GM12891 (cell line): ENCODE results near the gene MRFAP1.

Experiments used
- POLR2A ChIP-seq: IDR thresholded peaks from 2 replicates; pipeline ENCODE4 v1.6.1; 2011; ENCODE audit warnings: low read depth, low read length, control low read depth
- POLR2AphosphoS5 ChIP-seq: IDR thresholded peaks from 2 replicates; pipeline ENCODE4 v1.6.1; 2011; ENCODE audit warnings: low read depth, low read length, control low read depth
- SPI1 ChIP-seq: IDR thresholded peaks from 2 replicates; pipeline ENCODE4 v1.6.1; 2011; ENCODE audit warnings: low read depth, low read length, control low read depth
- TAF1 ChIP-seq: IDR thresholded peaks from 2 replicates; pipeline ENCODE4 v1.6.1; 2011; ENCODE audit warnings: low read depth, low read length, control low read depth

- TF ChIP-seq POLR2A = no peak
- no peak for TF ChIP-seq POLR2AphosphoS5
- no peak for TF ChIP-seq TAF1
- TF ChIP-seq SPI1 = no peak
Measured at GRCh38 chr4:6682862-6683590, 42.5 kb downstream of the MRFAP1 start.
